ENCODE data around the gene MS4A1.

- TF ChIP-seq EZH2 (IDR thresholded peaks at IDR 0.05; ENCODE audit: insufficient read depth, poor library complexity, severe bottlenecking): no peak
- no peak for TF ChIP-seq EZH2phosphoT487 (IDR thresholded peaks at IDR 0.05; ENCODE audit: insufficient read depth, low read depth)
These were observed 48.7 kb downstream of the MS4A1 start for GRCh38 chr11:60504219-60504905.

All from GM23248 (cell line).